WTC11 (cell line): ENCODE measurements around the gene SLCO4A1. TPM values are rescaled to one million over a fixed set of nuclear protein-coding genes. Genes with fewer than 3 reads are reported as not detected.

Experiments used
- ATAC-seq: fragments of 200-7000 bp; cut with Tn5 transposase; 2 replicates; pipeline ENCODE4 v1.10.0; 2021; ENCODE audit warnings: mild to moderate bottlenecking, moderate library complexity
- CTCF ChIA-PET: fragments of 300-600 bp; sonication (Branson Sonifier 250); formaldehyde crosslinking; loops from one replicate; lab custom pipeline; 2021; ENCODE audit warnings: antibody characterized with exemption; lab: Charles Lee
- POLR2A ChIA-PET: fragments of 350-600 bp; sonication (Branson Sonifier 250); formaldehyde crosslinking; loops from one replicate; lab custom pipeline; 2021; ENCODE audit warnings: antibody characterized with exemption; lab: Charles Lee
- DNase-seq: peaks from one replicate; pipeline ENCODE4 v3.0.0; 2021; ENCODE audit warnings: low spot score
- H3K27ac Mint-ChIP-seq: 2 replicates; pipeline ENCODE4 v1.8.0; 2021; ENCODE audit warnings: mixed read lengths
- H3K27me3 Mint-ChIP-seq: 2 replicates; pipeline ENCODE4 v1.8.0; 2021; ENCODE audit warnings: low read depth, mild to moderate bottlenecking, moderate library complexity, mixed read lengths
- H3K36me3 Mint-ChIP-seq: 2 replicates; pipeline ENCODE4 v1.8.0; 2021; ENCODE audit warnings: mixed read lengths
- H3K4me1 Mint-ChIP-seq: 2 replicates; pipeline ENCODE4 v1.8.0; 2022; ENCODE audit warnings: mixed read lengths
- H3K4me3 Mint-ChIP-seq: 2 replicates; pipeline ENCODE4 v1.8.0; 2021; ENCODE audit warnings: mild to moderate bottlenecking, moderate library complexity, mixed read lengths
- H3K9me3 Mint-ChIP-seq: 2 replicates; pipeline ENCODE4 v1.8.0; 2021; ENCODE audit warnings: mixed read lengths
- AFF4 ChIP-seq: sonication (generic); formaldehyde crosslinking; IDR thresholded peaks from 2 replicates; pipeline ENCODE4 v1.8.1; 2023; ENCODE audit warnings: mild to moderate bottlenecking, missing genetic modification reagents, borderline replicate concordance
- ATF2 ChIP-seq: sonication (generic); formaldehyde crosslinking; IDR thresholded peaks from 2 replicates; pipeline ENCODE4 v1.8.1; 2022; ENCODE audit warnings: low read depth, missing genetic modification reagents, borderline replicate concordance
- CDX4 ChIP-seq: fragments of 250-450 bp; sonication (Bioruptor Pico); IDR thresholded peaks from 2 replicates; pipeline ENCODE4 v1.9.0; 2021; ENCODE audit warnings: moderate library complexity, mild to moderate bottlenecking, inconsistent platforms, borderline replicate concordance
- EMX1 ChIP-seq: fragments of 250-450 bp; sonication (Bioruptor Pico); IDR thresholded peaks from 2 replicates; pipeline ENCODE4 v1.8.0; 2021; ENCODE audit warnings: mild to moderate bottlenecking
- FOXJ3 ChIP-seq: sonication (generic); formaldehyde crosslinking; IDR thresholded peaks from 2 replicates; pipeline ENCODE4 v1.9.0; 2021; ENCODE audit warnings: missing genetic modification reagents, mild to moderate bottlenecking, borderline replicate concordance
- FOXP1 ChIP-seq: sonication (generic); formaldehyde crosslinking; IDR thresholded peaks from 2 replicates; pipeline ENCODE4 v1.8.0; 2022; ENCODE audit warnings: missing genetic modification reagents, mild to moderate bottlenecking, moderate library complexity, borderline replicate concordance
- GABPB1 ChIP-seq: sonication (generic); formaldehyde crosslinking; IDR thresholded peaks from 2 replicates; pipeline ENCODE4 v1.8.1; 2023; ENCODE audit warnings: mild to moderate bottlenecking, missing genetic modification reagents
- NFATC4 ChIP-seq: fragments of 250-450 bp; sonication (Bioruptor Pico); IDR thresholded peaks from 2 replicates; pipeline ENCODE4 v1.9.0; 2021; ENCODE audit warnings: mild to moderate bottlenecking
- PRDM15 ChIP-seq: sonication (generic); formaldehyde crosslinking; IDR thresholded peaks from 2 replicates; pipeline ENCODE4 v1.8.0; 2022; ENCODE audit warnings: missing genetic modification reagents
- TEAD4 ChIP-seq: sonication (generic); formaldehyde crosslinking; IDR thresholded peaks from 2 replicates; pipeline ENCODE4 v1.8.0; 2022; ENCODE audit warnings: mild to moderate bottlenecking, missing genetic modification reagents
- USF2 ChIP-seq: sonication (generic); formaldehyde crosslinking; IDR thresholded peaks from 2 replicates; pipeline ENCODE4 v1.8.1; 2023; ENCODE audit warnings: mild to moderate bottlenecking, missing genetic modification reagents, moderate library complexity
- ZBTB21 ChIP-seq: sonication (generic); formaldehyde crosslinking; IDR thresholded peaks from 2 replicates; pipeline ENCODE4 v1.8.1; 2023; ENCODE audit warnings: mild to moderate bottlenecking, missing genetic modification reagents, borderline replicate concordance
- ZBTB43 ChIP-seq: sonication (generic); formaldehyde crosslinking; IDR thresholded peaks from 2 replicates; pipeline ENCODE4 v1.8.1; 2023; ENCODE audit warnings: mild to moderate bottlenecking, missing genetic modification reagents
- ZNF281 ChIP-seq: sonication (generic); formaldehyde crosslinking; IDR thresholded peaks from 2 replicates; pipeline ENCODE4 v1.8.0; 2023; ENCODE audit warnings: mild to moderate bottlenecking, missing genetic modification reagents
- ZNF671 ChIP-seq: fragments of 250-450 bp; sonication (Bioruptor Pico); IDR thresholded peaks from 2 replicates; pipeline ENCODE4 v1.8.0; 2021; ENCODE audit warnings: mild to moderate bottlenecking
- total RNA-seq: library from RNA; stranded (reverse); gene quantifications from 3 replicates; pipeline ENCODE4 v1.2.3, GENCODE V29; 2021

SLCO4A1 gene
- total RNA-seq, 1 experiment from 2014 or later, result 19.9 TPM

GRCh38 chr20:62642051-62642665 is at the start of gene SLCO4A1 (continued):
- TF ChIP-seq USF2 (CRISPR knock-in tag) (peak; percentile 63), GABPB1 (CRISPR knock-in tag) (peak; percentile 57), ZNF281 (CRISPR knock-in tag) (0 out of 2 replicates have a peak, but pooled peaks have one; percentile 63), ZNF671 (CRISPR knock-in tag) (no peak), ZBTB21 (no peak), ATF2 (no peak), EMX1 (no peak), FOXJ3 (no peak)

GRCh38 chr20:62592506-62593177 is 49.7 kb upstream of the SLCO4A1 start:
- H3K36me3 Mint-ChIP-seq, result no peaks in the 10 kb centered on the region
- H3K9me3 Mint-ChIP-seq, result no peaks in the 10 kb centered on the region
- no peak overlapping the region for H3K4me3 Mint-ChIP-seq
- POLR2A ChIA-PET, result no interaction called here
- peak overlapping the region; percentile 8 for H3K27ac Mint-ChIP-seq
- H3K27me3 Mint-ChIP-seq, result no peaks in the 10 kb centered on the region; the same call in 1 of the 2 replicates
- no peaks in the 10 kb centered on the region for H3K4me1 Mint-ChIP-seq
- ATAC-seq (no peak), DNase-seq (no peak)
- CTCF ChIA-PET, result no interaction called here
- no peak for TF ChIP-seq USF2 (CRISPR knock-in tag)
- no peak for TF ChIP-seq NFATC4 (CRISPR knock-in tag)
- TF ChIP-seq ZBTB43 (CRISPR knock-in tag), result 0 out of 2 replicates have a peak, but pooled peaks have one; percentile 19
- no peak for TF ChIP-seq CDX4 (CRISPR knock-in tag)
- no peak for TF ChIP-seq FOXP1 (CRISPR knock-in tag)
- TF ChIP-seq EMX1, result no peak

- no peaks in the 10 kb centered on the region for H3K4me1 Mint-ChIP-seq
- no peaks in the 10 kb centered on the region for H3K9me3 Mint-ChIP-seq
- no peaks in the 10 kb centered on the region for H3K36me3 Mint-ChIP-seq
- H3K27ac Mint-ChIP-seq, result no peak overlapping the region
- no peak for ATAC-seq
- CTCF ChIA-PET, result interaction anchor here (1.0 to 1.1 kb wide), 2 partner anchors 21 to 94 kb away, joined by 3 read pairs; no protein-coding TSS in a partner anchor
- no peak for DNase-seq
- POLR2A ChIA-PET, result no interaction called here
- H3K27me3 Mint-ChIP-seq, result no peaks in the 10 kb centered on the region; the same call in 1 of the 2 replicates
- H3K4me3 Mint-ChIP-seq, result no peak overlapping the region
- TF ChIP-seq PRDM15 (CRISPR knock-in tag), result no peak
- TF ChIP-seq NFATC4 (CRISPR knock-in tag), result no peak
- no peak for TF ChIP-seq TEAD4
- TF ChIP-seq AFF4, result no peak
Measured at GRCh38 chr20:62593616-62594015, 48.7 kb upstream of the SLCO4A1 start.
